NCI-H2227 treated with DMSO at 0.1 percent for 48 hours (cell line): ENCODE measurements around the gene PHOSPHO2.
"Not testable (repeated sequence)": the region's sequence is repeated elsewhere in the genome, so short reads cannot be mapped to it uniquely, and the experiment has no call there.

Source experiments
- DNase-seq: peaks from one replicate; lab custom pipeline; 2025; lab: John Stamatoyannopoulos, UW

PHOSPHO2 gene

GRCh38 chr2:169684135-169684565 is 10.1 kb upstream of the PHOSPHO2 start:
- no peak for DNase-seq

- DNase-seq = not testable (repeated sequence)
Observed at GRCh38 chr2:169684712-169685111, 9.6 kb upstream of the PHOSPHO2 start.

GRCh38 chr2:169686825-169687224 is 7.4 kb upstream of the PHOSPHO2 start:
- DNase-seq = not testable (repeated sequence)

- not testable (repeated sequence) for DNase-seq
Observed at GRCh38 chr2:169687943-169688342, 6.3 kb upstream of the PHOSPHO2 start.

- DNase-seq = no peak
Observed at GRCh38 chr2:169690958-169691357, 3.3 kb upstream of the PHOSPHO2 start.

- DNase-seq = no peak
Observed at GRCh38 chr2:169692718-169693117, 1.6 kb upstream of the PHOSPHO2 start.

- peak; percentile 30 for DNase-seq
Observed at GRCh38 chr2:169693360-169693759, 909 bp upstream of the PHOSPHO2 start.

GRCh38 chr2:169694894-169695260 is 608 bp downstream of the PHOSPHO2 start:
- DNase-seq = no peak

GRCh38 chr2:169696381-169696780 is 2.1 kb downstream of the PHOSPHO2 start:
- no peak for DNase-seq

GRCh38 chr2:169699173-169699572 is 4.9 kb downstream of the PHOSPHO2 start:
- DNase-seq = not testable (repeated sequence)

GRCh38 chr2:169702996-169703395 is 8.7 kb downstream of the PHOSPHO2 start:
- no peak for DNase-seq

- DNase-seq = no peak
Observed at GRCh38 chr2:169704160-169704708, 10.0 kb downstream of the PHOSPHO2 start.

GRCh38 chr2:169705927-169706326 is 11.7 kb downstream of the PHOSPHO2 start:
- no peak for DNase-seq

- no peak for DNase-seq
Observed at GRCh38 chr2:169707626-169708025, 13.4 kb downstream of the PHOSPHO2 start.

GRCh38 chr2:169709331-169709730 is 15.1 kb downstream of the PHOSPHO2 start:
- DNase-seq = no peak

- DNase-seq = no peak
Observed at GRCh38 chr2:169709981-169710380, 15.7 kb downstream of the PHOSPHO2 start.

GRCh38 chr2:169711751-169712509 is 17.7 kb downstream of the PHOSPHO2 start:
- no peak for DNase-seq

- DNase-seq = no peak
Observed at GRCh38 chr2:169712791-169713227, 18.5 kb downstream of the PHOSPHO2 start.

GRCh38 chr2:169713331-169713730 is 19.1 kb downstream of the PHOSPHO2 start:
- no peak for DNase-seq

GRCh38 chr2:169714699-169715098 is 20.4 kb downstream of the PHOSPHO2 start:
- no peak for DNase-seq

- peak; percentile 24 for DNase-seq
Observed at GRCh38 chr2:169715379-169716237, 21.3 kb downstream of the PHOSPHO2 start.

- no peak for DNase-seq
Observed at GRCh38 chr2:169716238-169716886, 22.1 kb downstream of the PHOSPHO2 start.
